HepG2 (cell line): ENCODE results near the gene ATP5F1E. TPM values are rescaled to one million over a fixed set of nuclear protein-coding genes. Genes with fewer than 3 reads are reported as not detected.

Experiments
- MBNL3 ChIP-seq: fragments of 250-450 bp; sonication (Bioruptor Pico); conservative IDR thresholded peaks from 2 replicates; pipeline ENCODE4 v1.8.0; 2022; ENCODE audit warnings: mild to moderate bottlenecking, inconsistent platforms
- SETDB1 ChIP-seq: sonication (generic); formaldehyde crosslinking; IDR thresholded peaks from 2 replicates; pipeline ENCODE4 v1.5.1; 2020; ENCODE audit warnings: missing genetic modification reagents, mild to moderate bottlenecking, borderline replicate concordance
- SMAD9 ChIP-seq: sonication (generic); formaldehyde crosslinking; IDR thresholded peaks from 2 replicates; pipeline ENCODE4 v1.5.1; 2020; ENCODE audit warnings: mild to moderate bottlenecking, missing genetic modification reagents
- XBP1 ChIP-seq: sonication (generic); formaldehyde crosslinking; IDR thresholded peaks from 2 replicates; pipeline ENCODE4 v1.5.0; 2020; ENCODE audit warnings: missing genetic modification reagents
- ZKSCAN1 ChIP-seq: fragments of 150-350 bp; IDR thresholded peaks from 2 replicates; pipeline ENCODE4 v1.6.1; 2014; ENCODE audit warnings: low read length
- ZNF557 ChIP-seq: sonication (generic); formaldehyde crosslinking; IDR thresholded peaks from 2 replicates; pipeline ENCODE4 v1.4.0; 2020; ENCODE audit warnings: missing genetic modification reagents
- ZNF563 ChIP-seq: sonication (generic); formaldehyde crosslinking; IDR thresholded peaks from 2 replicates; pipeline ENCODE4 v1.8.0; 2022; ENCODE audit warnings: mild to moderate bottlenecking, moderate library complexity, missing genetic modification reagents
- ZNF768 ChIP-seq: sonication (generic); formaldehyde crosslinking; IDR thresholded peaks from 2 replicates; pipeline ENCODE4 v1.4.0; 2020; ENCODE audit warnings: missing genetic modification reagents
- polyA plus RNA-seq, 8 experiments: library from polyadenylated mRNA; depleted of rRNA in 3 of 8; stranded (reverse) in 7 of 8; unstranded in 1 of 8; fragments of >200 nt; fragmentation: Illumina TruSeq in 4 of 8; extraction: Trizol in 4 of 8; gene quantifications; 2 replicates each; pipeline versions ENCODE4 v1.2.1 to v1.2.3, GENCODE V29; 2011 to 2016; ENCODE audit warnings: low read depth in 4 of 8, missing spikeins in 1 of 8, mixed read lengths in 1 of 8; ENCODE audit not compliant: insufficient read depth in 1 of 8
- total RNA-seq, 5 experiments: library from RNA; depleted of rRNA; stranded (reverse); fragments of >200 nt; fragmentation: Illumina TruSeq; extraction: Trizol; gene quantifications; 2 replicates each; pipeline ENCODE4 v1.2.3, GENCODE V29; 2016; ENCODE audit warnings: low read depth in 1 of 5
- TF ChIP-seq, protein P1 (sequence below): sonication (generic); formaldehyde crosslinking; IDR thresholded peaks from 2 replicates; pipeline ENCODE4 v1.4.0; 2020; ENCODE audit warnings: missing genetic modification reagents
- TF ChIP-seq, protein P2 (sequence below): sonication (generic); formaldehyde crosslinking; conservative IDR thresholded peaks from 2 replicates; pipeline ENCODE4 v1.4.0; 2020; ENCODE audit warnings: mild to moderate bottlenecking, missing genetic modification reagents, moderate library complexity
- TF ChIP-seq, protein P3 (sequence below): sonication (generic); formaldehyde crosslinking; IDR thresholded peaks from 2 replicates; pipeline ENCODE4 v1.4.0; 2020; ENCODE audit warnings: mild to moderate bottlenecking, missing genetic modification reagents

ATP5F1E gene
- total and polyA plus RNA-seq, 2 of the 13 experiments (the other 11 are each of a cell fraction or from before 2014, with no cell fraction given), result 121 to 134 TPM

DNA sequence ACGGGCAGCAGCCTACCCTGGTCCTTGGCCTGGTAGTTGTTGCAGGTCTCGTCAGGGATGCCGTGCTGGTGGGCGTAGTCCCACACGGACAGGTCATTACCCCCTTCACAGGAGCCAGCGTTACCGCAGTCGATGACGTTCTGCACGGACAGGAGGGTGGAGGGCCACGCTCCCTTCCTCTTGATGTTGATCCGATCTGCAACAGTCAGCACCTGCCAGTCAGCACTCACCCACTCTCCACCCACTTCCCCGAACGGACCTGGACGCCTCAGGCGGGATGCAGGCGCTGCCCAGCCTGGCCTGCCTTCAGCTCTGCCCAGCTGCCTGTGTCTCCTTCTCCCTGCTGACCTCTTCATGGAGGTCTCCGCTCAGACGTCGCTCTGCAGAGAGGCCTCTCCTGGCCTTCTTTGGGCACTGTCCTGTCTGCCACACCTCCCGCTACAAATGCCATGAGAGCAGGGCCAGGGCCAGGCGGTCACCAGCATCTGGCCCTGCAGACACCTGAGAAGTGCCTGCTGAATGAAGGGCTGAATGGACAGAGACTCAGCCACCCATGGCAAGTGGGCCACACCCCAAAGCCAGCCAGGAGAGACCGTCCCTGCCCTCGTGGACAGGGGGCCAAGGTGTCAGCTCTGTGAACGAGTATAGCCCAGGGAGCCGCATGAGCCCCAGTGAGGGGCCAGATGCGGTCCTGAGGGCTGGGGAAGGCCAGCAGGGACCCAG, 30.5 kb downstream of the ATP5F1E start (continued):
- TF ChIP-seq, protein P1, sequence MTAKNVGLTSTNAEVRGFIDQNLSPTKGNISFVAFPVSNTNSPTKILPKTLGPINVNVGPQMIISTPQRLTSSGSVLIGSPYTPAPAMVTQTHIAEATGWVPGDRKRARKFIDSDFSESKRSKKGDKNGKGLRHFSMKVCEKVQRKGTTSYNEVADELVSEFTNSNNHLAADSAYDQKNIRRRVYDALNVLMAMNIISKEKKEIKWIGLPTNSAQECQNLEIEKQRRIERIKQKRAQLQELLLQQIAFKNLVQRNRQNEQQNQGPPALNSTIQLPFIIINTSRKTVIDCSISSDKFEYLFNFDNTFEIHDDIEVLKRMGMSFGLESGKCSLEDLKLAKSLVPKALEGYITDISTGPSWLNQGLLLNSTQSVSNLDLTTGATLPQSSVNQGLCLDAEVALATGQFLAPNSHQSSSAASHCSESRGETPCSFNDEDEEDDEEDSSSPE (CRISPR knock-in tag), result no peak
- TF ChIP-seq XBP1, result no peak
- no peak for TF ChIP-seq ZNF563 (CRISPR knock-in tag)
- TF ChIP-seq ZKSCAN1, result no peak
- TF ChIP-seq, protein P2, sequence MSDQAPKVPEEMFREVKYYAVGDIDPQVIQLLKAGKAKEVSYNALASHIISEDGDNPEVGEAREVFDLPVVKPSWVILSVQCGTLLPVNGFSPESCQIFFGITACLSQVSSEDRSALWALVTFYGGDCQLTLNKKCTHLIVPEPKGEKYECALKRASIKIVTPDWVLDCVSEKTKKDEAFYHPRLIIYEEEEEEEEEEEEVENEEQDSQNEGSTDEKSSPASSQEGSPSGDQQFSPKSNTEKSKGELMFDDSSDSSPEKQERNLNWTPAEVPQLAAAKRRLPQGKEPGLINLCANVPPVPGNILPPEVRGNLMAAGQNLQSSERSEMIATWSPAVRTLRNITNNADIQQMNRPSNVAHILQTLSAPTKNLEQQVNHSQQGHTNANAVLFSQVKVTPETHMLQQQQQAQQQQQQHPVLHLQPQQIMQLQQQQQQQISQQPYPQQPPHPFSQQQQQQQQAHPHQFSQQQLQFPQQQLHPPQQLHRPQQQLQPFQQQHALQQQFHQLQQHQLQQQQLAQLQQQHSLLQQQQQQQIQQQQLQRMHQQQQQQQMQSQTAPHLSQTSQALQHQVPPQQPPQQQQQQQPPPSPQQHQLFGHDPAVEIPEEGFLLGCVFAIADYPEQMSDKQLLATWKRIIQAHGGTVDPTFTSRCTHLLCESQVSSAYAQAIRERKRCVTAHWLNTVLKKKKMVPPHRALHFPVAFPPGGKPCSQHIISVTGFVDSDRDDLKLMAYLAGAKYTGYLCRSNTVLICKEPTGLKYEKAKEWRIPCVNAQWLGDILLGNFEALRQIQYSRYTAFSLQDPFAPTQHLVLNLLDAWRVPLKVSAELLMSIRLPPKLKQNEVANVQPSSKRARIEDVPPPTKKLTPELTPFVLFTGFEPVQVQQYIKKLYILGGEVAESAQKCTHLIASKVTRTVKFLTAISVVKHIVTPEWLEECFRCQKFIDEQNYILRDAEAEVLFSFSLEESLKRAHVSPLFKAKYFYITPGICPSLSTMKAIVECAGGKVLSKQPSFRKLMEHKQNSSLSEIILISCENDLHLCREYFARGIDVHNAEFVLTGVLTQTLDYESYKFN (CRISPR knock-in tag), result no peak
- TF ChIP-seq, protein P3, sequence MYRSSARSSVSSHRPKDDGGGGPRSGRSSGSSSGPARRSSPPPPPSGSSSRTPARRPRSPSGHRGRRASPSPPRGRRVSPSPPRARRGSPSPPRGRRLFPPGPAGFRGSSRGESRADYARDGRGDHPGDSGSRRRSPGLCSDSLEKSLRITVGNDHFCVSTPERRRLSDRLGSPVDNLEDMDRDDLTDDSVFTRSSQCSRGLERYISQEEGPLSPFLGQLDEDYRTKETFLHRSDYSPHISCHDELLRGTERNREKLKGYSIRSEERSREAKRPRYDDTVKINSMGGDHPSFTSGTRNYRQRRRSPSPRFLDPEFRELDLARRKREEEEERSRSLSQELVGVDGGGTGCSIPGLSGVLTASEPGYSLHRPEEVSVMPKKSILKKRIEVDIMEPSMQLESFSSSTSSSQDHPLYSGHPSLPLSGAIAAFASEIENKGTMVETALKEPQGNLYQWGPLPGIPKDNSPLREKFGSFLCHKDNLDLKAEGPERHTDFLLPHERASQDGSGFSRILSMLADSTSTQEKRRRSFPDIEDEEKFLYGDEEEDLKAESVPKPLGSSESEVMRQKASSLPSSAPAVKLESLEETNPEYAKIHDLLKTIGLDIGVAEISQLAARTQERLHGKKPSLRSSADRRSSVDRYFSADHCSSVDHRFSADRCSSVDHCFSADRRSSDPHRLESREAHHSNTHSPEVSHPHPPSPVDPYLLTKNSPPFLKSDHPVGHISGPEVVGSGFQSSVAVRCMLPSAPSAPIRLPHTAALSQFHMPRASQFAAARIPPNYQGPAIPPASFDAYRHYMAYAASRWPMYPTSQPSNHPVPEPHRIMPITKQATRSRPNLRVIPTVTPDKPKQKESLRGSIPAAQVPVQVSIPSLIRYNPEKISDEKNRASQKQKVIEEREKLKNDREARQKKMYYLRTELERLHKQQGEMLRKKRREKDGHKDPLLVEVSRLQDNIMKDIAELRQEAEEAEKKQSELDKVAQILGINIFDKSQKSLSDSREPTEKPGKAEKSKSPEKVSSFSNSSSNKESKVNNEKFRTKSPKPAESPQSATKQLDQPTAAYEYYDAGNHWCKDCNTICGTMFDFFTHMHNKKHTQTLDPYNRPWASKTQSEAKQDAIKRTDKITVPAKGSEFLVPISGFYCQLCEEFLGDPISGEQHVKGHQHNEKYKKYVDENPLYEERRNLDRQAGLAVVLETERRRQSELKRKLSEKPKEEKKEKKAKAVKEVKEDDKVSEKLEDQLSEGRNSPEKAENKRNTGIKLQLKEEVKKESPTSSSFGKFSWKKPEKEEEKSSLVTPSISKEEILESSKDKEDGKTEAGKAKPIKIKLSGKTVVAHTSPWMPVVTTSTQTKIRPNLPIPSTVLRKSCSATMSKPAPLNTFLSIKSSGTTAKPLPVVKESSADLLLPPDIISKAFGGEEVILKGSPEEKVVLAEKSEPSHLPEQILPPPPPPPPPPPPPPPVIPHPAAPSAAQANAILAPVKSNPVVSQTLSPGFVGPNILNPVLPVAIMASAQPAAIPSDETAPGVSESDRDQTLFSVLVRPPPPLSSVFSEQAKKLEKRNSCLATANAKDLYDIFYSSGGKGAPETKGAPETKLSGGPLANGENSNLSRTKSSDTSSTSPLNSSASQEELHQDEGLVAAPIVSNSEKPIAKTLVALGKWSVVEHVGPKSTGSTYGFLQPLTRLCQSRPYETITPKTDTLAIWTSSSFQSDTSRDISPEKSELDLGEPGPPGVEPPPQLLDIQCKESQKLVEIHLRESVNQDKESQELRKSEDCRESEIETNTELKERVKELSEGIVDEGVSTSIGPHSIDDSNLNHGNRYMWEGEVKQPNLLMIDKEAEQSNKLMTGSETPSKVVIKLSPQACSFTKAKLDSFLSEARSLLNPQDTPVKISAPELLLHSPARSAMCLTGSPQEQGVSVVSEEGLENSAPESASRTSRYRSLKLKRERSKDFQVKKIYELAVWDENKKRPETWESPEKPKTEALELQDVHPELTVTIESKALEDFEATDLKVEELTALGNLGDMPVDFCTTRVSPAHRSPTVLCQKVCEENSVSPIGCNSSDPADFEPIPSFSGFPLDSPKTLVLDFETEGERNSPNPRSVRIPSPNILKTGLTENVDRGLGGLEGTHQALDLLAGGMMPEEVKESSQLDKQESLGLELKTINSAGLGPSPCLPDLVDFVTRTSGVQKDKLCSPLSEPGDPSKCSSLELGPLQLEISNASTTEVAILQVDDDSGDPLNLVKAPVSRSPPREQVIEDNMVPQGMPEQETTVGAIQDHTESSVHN (CRISPR knock-in tag), result no peak
- no peak for TF ChIP-seq MBNL3 (CRISPR knock-in tag)
- TF ChIP-seq ZNF768 (CRISPR knock-in tag), result no peak
- TF ChIP-seq SETDB1 (CRISPR knock-in tag), result no peak
- TF ChIP-seq SMAD9 (CRISPR knock-in tag), result no peak
- no peak for TF ChIP-seq ZNF557 (CRISPR knock-in tag)
